PFSK-1 (cell line): ENCODE data around the gene BMERB1.

Source experiments
- FOXP2 ChIP-seq: optimal IDR thresholded peaks from 2 replicates; pipeline ENCODE3; 2011; ENCODE audit warnings: borderline replicate concordance, control low read depth, inconsistent platforms; ENCODE audit not compliant: insufficient read depth; ENCODE audit errors: extremely low read length, extremely low read depth
- POLR2AphosphoS5 ChIP-seq: IDR thresholded peaks from 2 replicates; pipeline ENCODE4 v1.6.1; 2012; ENCODE audit warnings: low read depth, mild to moderate bottlenecking, control low read depth, low read length, moderate library complexity
- REST ChIP-seq, 2 experiments: IDR thresholded peaks; 2 replicates each; pipeline versions ENCODE4 v1.6.1 to v1.8.0; 2011 to 2012; ENCODE audit warnings: low read depth in 2 of 2, low read length in 2 of 2, control low read depth in 1 of 2, inconsistent platforms in 1 of 2, mild to moderate bottlenecking in 1 of 2, moderate library complexity in 1 of 2; ENCODE audit not compliant: insufficient read depth in 1 of 2
- SIN3A ChIP-seq: IDR thresholded peaks from 2 replicates; pipeline ENCODE4 v1.6.1; 2012; ENCODE audit warnings: mild to moderate bottlenecking, low read length, moderate library complexity, borderline replicate concordance; ENCODE audit not compliant: insufficient read depth
- TAF1 ChIP-seq: IDR thresholded peaks from 2 replicates; pipeline ENCODE4 v1.6.1; 2012; ENCODE audit warnings: low read length, control low read depth, borderline replicate concordance; ENCODE audit not compliant: insufficient read depth

Gene BMERB1

GRCh38 chr16:15553313-15554088 lies 119.1 kb downstream of the BMERB1 start:
- no peak for TF ChIP-seq POLR2AphosphoS5
- TF ChIP-seq FOXP2, result no peak
- TF ChIP-seq REST (IDR thresholded peaks at IDR 0.05; ENCODE audit: insufficient read depth in 1 of 2, low read depth in 2 of 2, low read length in 2 of 2), result no peak
- TF ChIP-seq TAF1, result no peak
- no peak for TF ChIP-seq SIN3A

- TF ChIP-seq FOXP2 (no peak), REST (IDR thresholded peaks at IDR 0.05; ENCODE audit: insufficient read depth in 1 of 2, low read depth in 2 of 2, low read length in 2 of 2) (no peak), TAF1 (no peak), POLR2AphosphoS5 (no peak)
These were observed 121.7 kb downstream of the BMERB1 start for GRCh38 chr16:15556130-15556529.

- TF ChIP-seq SIN3A (no peak), TAF1 (no peak), POLR2AphosphoS5 (no peak), REST (IDR thresholded peaks at IDR 0.05; ENCODE audit: insufficient read depth in 1 of 2, low read depth in 2 of 2, low read length in 2 of 2) (no peak), FOXP2 (no peak)
These were observed 122.9 kb downstream of the BMERB1 start for GRCh38 chr16:15557258-15557657.

- TF ChIP-seq REST (IDR thresholded peaks at IDR 0.05; ENCODE audit: insufficient read depth in 1 of 2, low read depth in 2 of 2, low read length in 2 of 2), result no peak
- no peak for TF ChIP-seq SIN3A
- TF ChIP-seq POLR2AphosphoS5, result no peak
- no peak for TF ChIP-seq TAF1
- no peak for TF ChIP-seq FOXP2
These were observed 124.8 kb downstream of the BMERB1 start for GRCh38 chr16:15559176-15559575.
